ENCODE results near the gene TNRC18. TPM values are rescaled to one million over a fixed set of nuclear protein-coding genes. Genes with fewer than 3 reads are reported as not detected.
A peak's percentile ranks its signal among the peaks of the same experiment; 100 is the strongest.

Gene TNRC18
- total and polyA plus RNA-seq, 2 of the 8 experiments (the other 6 are each of a cell fraction or from before 2014, with no cell fraction given) = 1.7 to 8.6 TPM

DNA sequence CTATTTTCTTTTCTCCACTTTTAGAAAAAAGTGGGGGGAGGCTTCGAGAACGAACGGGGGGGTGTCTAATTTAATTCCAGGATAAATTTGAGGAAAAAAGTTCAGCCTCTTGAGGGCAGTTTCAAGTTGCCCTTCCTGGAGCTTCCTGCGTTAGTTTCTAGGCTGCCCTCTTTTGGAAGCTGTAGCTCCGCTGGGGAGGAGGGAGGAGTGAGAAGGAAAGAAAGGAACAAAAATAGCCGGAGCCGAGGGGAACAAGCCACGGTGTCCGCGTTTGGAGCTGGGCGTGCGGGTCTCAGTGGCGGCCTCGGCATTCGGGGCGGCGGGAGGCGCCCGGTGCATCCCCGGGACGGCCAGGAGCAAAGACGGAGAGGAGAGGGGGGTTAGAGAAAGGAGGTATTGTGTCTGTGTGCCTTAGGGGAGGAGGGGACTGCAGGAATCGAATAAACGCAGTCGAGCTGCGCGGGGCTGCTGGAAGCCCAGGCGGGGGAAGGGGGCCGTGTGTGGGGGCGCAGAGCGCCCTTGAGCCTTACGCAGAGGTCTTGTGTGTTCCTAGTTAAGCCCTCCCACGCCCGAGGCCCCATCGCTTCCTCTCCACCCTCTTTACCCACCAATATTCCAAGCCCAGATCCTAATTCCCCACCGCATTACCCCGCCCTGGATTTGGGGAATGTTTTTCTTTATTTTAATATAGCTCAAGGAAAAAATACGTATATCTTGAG is 2.0 kb upstream of the TNRC18 start:
- H3K79me2 ChIP-seq (ENCODE audit: control insufficient read depth in 1 of 2, insufficient read depth in 2 of 2, low read length in 2 of 2) = no peaks in the 10 kb centered on the region
- no peak overlapping the region for H3K27ac ChIP-seq (ENCODE audit: low read depth, low read length)
- no peak overlapping the region for H4K5ac ChIP-seq (ENCODE audit: insufficient read length, low read depth, low read length)
- CTCF ChIA-PET (ENCODE audit: partially characterized antibody) = interaction anchor here (0.6 to 3.7 kb wide), 13 partner anchors 8 to 240 kb away, joined by 3 to 16 read pairs (median 4); no protein-coding TSS in a partner anchor
- peaks cover 4 to 7% of the 10 kb centered on the region in 2 experiments for H4K20me1 ChIP-seq (replicated peaks in 1 of 2; ENCODE audit: control insufficient read depth in 1 of 2, insufficient read depth in 2 of 2, low read length in 2 of 2)
- peaks cover 0 to 8% (median 0%) of the 10 kb centered on the region in 4 experiments; a peak in 1 of 8 replicates for H3K36me3 ChIP-seq (ENCODE audit: control insufficient read depth in 2 of 4, insufficient read depth in 4 of 4, low read length in 3 of 4)
- POLR2A ChIA-PET (ENCODE audit: partially characterized antibody) = interaction anchor here (0.7 to 3.1 kb wide), 16 partner anchors 9 to 74 kb away, joined by 3 to 28 read pairs (median 5); no protein-coding TSS in a partner anchor
- H4K8ac ChIP-seq (ENCODE audit: extremely low read depth, insufficient read depth, low read length) = peak overlapping the region; percentile 90
- peak overlapping the region; percentile 14 for H3K4ac ChIP-seq (replicated peaks; ENCODE audit: insufficient read length, low read depth, low read length)
- peak overlapping the region; percentile 83 for H3K56ac ChIP-seq (replicated peaks; ENCODE audit: insufficient read length, low read depth, low read length)
- no peaks in the 10 kb centered on the region for H3K9me3 ChIP-seq (ENCODE audit: insufficient read depth in 2 of 2, low read depth in 1 of 2, low read length in 1 of 2)
- peak overlapping the region; percentile 87; the same call in 1 of the 2 replicates for H2BK12ac ChIP-seq (ENCODE audit: low read depth, low read length)
- FAIRE-seq = peak; percentile 75
- peak overlapping the region; percentile 93 to 99 for H3K4me2 ChIP-seq (ENCODE audit: insufficient read depth in 1 of 2, low read depth in 2 of 2, low read length in 2 of 2)
- DNase-seq (ENCODE audit: low read depth in 1 of 2, low spot score in 2 of 2) = peak in 1 of 2 experiments; percentile 80
- H2BK20ac ChIP-seq (ENCODE audit: low read length) = peak overlapping the region; percentile 90; the same call in 1 of the 2 replicates
- H2AFZ ChIP-seq (ENCODE audit: low read length) = no peak overlapping the region
- peak overlapping the region; percentile 88 for H3K18ac ChIP-seq (ENCODE audit: extremely low read depth, low read length)
- peaks cover 34 to 77% (median 64%) of the 10 kb centered on the region in 4 experiments for H3K27me3 ChIP-seq (replicated peaks in 1 of 4; ENCODE audit: control insufficient read depth in 3 of 4, extremely low read depth in 1 of 4, insufficient read depth in 3 of 4, low read length in 3 of 4)
- H2BK15ac ChIP-seq (ENCODE audit: low read length) = no peak overlapping the region
- H3K23me2 ChIP-seq (ENCODE audit: low read depth, low read length) = peaks cover 49% of the 10 kb centered on the region; the same call in 1 of the 2 replicates
- H3K23ac ChIP-seq (ENCODE audit: insufficient read length) = no peak overlapping the region
- H3K79me1 ChIP-seq (ENCODE audit: low read depth, low read length) = no peaks in the 10 kb centered on the region; the same call in 1 of the 2 replicates
- H3K9ac ChIP-seq (replicated peaks in 1 of 4; ENCODE audit: extremely low read depth in 1 of 4, low read depth in 3 of 4, low read length in 3 of 4) = peak overlapping the region in 3 of 4 experiments; percentile 63 to 70 (median 66); a peak in 5 of 7 replicates
- H2BK5ac ChIP-seq (ENCODE audit: low read depth, low read length) = peak overlapping the region; percentile 78; the same call in 1 of the 2 replicates
- H3K4me1 ChIP-seq (replicated peaks in 1 of 4; ENCODE audit: control insufficient read depth in 3 of 4, insufficient read depth in 4 of 4, low read length in 3 of 4) = peaks cover 0 to 46% (median 19%) of the 10 kb centered on the region in 4 experiments; a peak in 6 of 7 replicates
- H4K91ac ChIP-seq (replicated peaks; ENCODE audit: insufficient read length, low read length) = peak overlapping the region; percentile 62
- H3K14ac ChIP-seq (ENCODE audit: insufficient read length) = no peak overlapping the region
- no peak overlapping the region for H2AK5ac ChIP-seq (ENCODE audit: low read depth, low read length)
- 1% methylated on average over 29 of the region's 38 CpGs; no CpG with 5 or more reads in 1 of the 2 experiments for WGBS, 2 experiments (ENCODE audit: extremely low coverage in 1 of 2, insufficient coverage in 1 of 2, insufficient read length in 1 of 2, insufficient replicate concordance in 2 of 2, low coverage in 1 of 2, low lambda C conversion rate in 2 of 2, missing lambda C conversion rate in 1 of 2)
- peak overlapping the region; percentile 85 for H2BK120ac ChIP-seq (replicated peaks; ENCODE audit: low read depth, low read length)
- peak overlapping the region; percentile 57 to 78 (median 68) for H3K4me3 ChIP-seq (ENCODE audit: extremely low read depth in 1 of 4, insufficient read depth in 2 of 4, low read depth in 3 of 4, low read length in 4 of 4)
- no peak for TF ChIP-seq SRF (IDR thresholded peaks at IDR 0.05; ENCODE audit: low read depth, low read length)
- TF ChIP-seq NANOG (IDR thresholded peaks at IDR 0.05; ENCODE audit: insufficient read depth, low read depth, low read length, poor library complexity, severe bottlenecking) = no peak
- peak; percentile 56; the same call in 1 of the 2 replicates for TF ChIP-seq TBP (IDR thresholded peaks at IDR 0.05; ENCODE audit: low read depth, low read length)
- TF ChIP-seq SP2 (IDR thresholded peaks at IDR 0.05; ENCODE audit: low read length) = no peak; the same call in 1 of the 2 replicates
- no peak for TF ChIP-seq SAP30 (IDR thresholded peaks at IDR 0.05; ENCODE audit: insufficient read depth, insufficient replicate concordance, low read length)
- TF ChIP-seq KDM5A (IDR thresholded peaks at IDR 0.05; ENCODE audit: low read length) = no peak
- TF ChIP-seq EGR1 (IDR thresholded peaks at IDR 0.05; ENCODE audit: borderline replicate concordance, low read depth, low read length) = peak; percentile 75; the same call in 1 of the 2 replicates
- TF ChIP-seq, protein P1, sequence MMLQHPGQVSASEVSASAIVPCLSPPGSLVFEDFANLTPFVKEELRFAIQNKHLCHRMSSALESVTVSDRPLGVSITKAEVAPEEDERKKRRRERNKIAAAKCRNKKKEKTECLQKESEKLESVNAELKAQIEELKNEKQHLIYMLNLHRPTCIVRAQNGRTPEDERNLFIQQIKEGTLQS (IDR thresholded peaks at IDR 0.05; ENCODE audit: insufficient read depth, low read depth, low read length) = no peak
- TF ChIP-seq CHD2 (IDR thresholded peaks at IDR 0.05; ENCODE audit: low read length) = no peak
- TF ChIP-seq TEAD4 (IDR thresholded peaks at IDR 0.05; ENCODE audit: low read depth, low read length) = no peak
